HUES48 (cell line): Measurements from ENCODE around the gene FGF18.

Experiments used
- H3K27ac ChIP-seq: one replicate; pipeline ENCODE4 v1.7.0; 2013; ENCODE audit warnings: low read depth, low read length, inconsistent platforms
- H3K27me3 ChIP-seq: 2 replicates; pipeline ENCODE4 v1.6.1; 2013; ENCODE audit warnings: mild to moderate bottlenecking, low read length; ENCODE audit not compliant: control insufficient read depth, insufficient read depth
- H3K36me3 ChIP-seq: 2 replicates; pipeline ENCODE4 v1.6.1; 2013; ENCODE audit warnings: low read length; ENCODE audit not compliant: control insufficient read depth, insufficient read depth
- H3K4me1 ChIP-seq: 2 replicates; pipeline ENCODE4 v1.6.1; 2013; ENCODE audit warnings: mild to moderate bottlenecking, low read length; ENCODE audit not compliant: control insufficient read depth, insufficient read depth
- H3K4me3 ChIP-seq: 2 replicates; pipeline ENCODE4 v1.5.1; 2013; ENCODE audit warnings: mild to moderate bottlenecking, low read depth, low read length
- H3K9ac ChIP-seq: 2 replicates; pipeline ENCODE4 v1.6.1; 2013; ENCODE audit warnings: mild to moderate bottlenecking, low read depth, low read length, moderate library complexity
- H3K9me3 ChIP-seq: 2 replicates; pipeline ENCODE4 v1.6.1; 2013; ENCODE audit warnings: low read length; ENCODE audit not compliant: control insufficient read depth, insufficient read depth

Gene FGF18

GRCh38 chr5:171445644-171446516, 26.4 kb downstream of the FGF18 start:
- no peaks in the 10 kb centered on the region for H3K36me3 ChIP-seq
- H3K27me3 ChIP-seq, result peaks cover 7% of the 10 kb centered on the region; the same call in 1 of the 2 replicates
- H3K4me3 ChIP-seq, result no peak overlapping the region
- H3K27ac ChIP-seq, result no peak overlapping the region
- peaks cover 30% of the 10 kb centered on the region for H3K4me1 ChIP-seq
- no peaks in the 10 kb centered on the region for H3K9me3 ChIP-seq
- H3K9ac ChIP-seq, result no peak overlapping the region

GRCh38 chr5:171447226-171447625, 27.8 kb downstream of the FGF18 start:
- H3K9ac ChIP-seq, result no peak overlapping the region
- H3K36me3 ChIP-seq, result no peaks in the 10 kb centered on the region
- peaks cover 30% of the 10 kb centered on the region for H3K4me1 ChIP-seq
- no peak overlapping the region for H3K27ac ChIP-seq
- H3K4me3 ChIP-seq, result no peak overlapping the region
- H3K9me3 ChIP-seq, result no peaks in the 10 kb centered on the region
- H3K27me3 ChIP-seq, result peaks cover 7% of the 10 kb centered on the region; the same call in 1 of the 2 replicates

DNA sequence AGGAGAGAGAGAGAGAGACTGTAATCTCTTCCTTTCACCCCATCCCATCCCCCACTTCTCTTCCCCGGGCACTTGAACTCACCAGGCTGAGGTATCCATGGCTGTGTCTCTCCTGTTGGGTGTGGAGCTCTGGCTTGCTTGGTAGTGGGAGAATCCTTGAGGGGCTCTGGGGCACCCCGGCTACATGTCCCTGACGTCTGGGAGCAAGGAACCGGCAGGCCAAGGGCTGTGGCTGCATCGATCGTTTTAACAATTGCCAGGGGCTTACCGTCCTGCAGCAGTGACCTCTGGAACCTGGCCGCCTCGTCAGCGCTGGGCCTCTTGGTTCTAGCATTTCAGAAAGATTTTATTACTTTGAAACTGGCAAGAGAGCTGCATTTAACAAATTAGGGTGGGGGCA, 30.0 kb downstream of the FGF18 start:
- H3K36me3 ChIP-seq, result no peaks in the 10 kb centered on the region
- no peaks in the 10 kb centered on the region for H3K9me3 ChIP-seq
- no peak overlapping the region for H3K27ac ChIP-seq
- H3K4me1 ChIP-seq, result peaks cover 30% of the 10 kb centered on the region
- no peak overlapping the region for H3K4me3 ChIP-seq
- peaks cover 7% of the 10 kb centered on the region; the same call in 1 of the 2 replicates for H3K27me3 ChIP-seq
- H3K9ac ChIP-seq, result no peak overlapping the region

DNA sequence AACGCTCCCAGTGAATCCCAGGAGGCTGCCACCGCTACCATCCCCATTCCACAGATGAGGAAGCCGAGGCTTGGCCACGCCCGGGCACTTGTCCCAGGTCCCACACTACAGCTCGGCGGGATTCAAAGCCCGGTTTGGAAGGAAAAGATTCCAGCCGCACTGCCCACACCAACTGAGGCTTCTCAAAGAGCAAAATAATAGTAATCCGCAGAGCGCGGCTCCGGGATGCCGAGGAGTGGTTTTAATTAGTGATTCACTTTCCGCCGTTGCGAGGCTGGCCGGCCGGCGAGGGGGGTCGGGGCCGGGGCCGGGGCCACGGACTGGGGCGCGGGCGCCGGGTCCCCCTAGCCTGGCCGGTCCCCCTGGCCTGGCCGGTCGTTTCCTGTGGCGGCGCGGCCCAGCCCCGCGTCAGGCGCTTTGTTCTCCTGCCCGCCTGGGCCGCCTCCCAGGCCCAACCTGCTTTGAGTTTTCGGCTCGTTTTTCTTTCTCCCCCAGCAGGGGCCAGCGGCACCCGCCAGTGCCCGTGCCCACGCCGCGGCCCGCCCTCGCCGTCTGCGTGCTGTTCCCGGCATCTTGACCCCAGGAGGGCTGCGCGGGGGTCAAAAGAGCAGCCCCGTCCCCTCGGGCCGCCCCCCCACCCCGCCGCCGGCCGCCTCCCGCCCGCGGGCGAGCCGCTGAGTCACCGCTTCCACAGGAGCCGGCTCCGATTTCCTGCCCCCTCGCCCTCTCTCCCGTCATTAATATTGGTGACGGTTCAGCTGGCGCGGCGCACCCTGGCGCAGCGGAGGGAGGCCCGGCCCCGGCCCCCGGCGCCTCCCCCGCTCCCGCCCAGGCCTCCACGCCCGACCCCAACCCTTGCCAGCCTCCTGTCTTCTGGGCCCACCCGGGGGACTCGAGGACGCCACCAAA, 31.2 kb downstream of the FGF18 start:
- Histone ChIP-seq H3K27ac (peak overlapping the region; percentile 58), H3K36me3 (no peaks in the 10 kb centered on the region), H3K27me3 (peaks cover 7% of the 10 kb centered on the region; the same call in 1 of the 2 replicates), H3K4me3 (peak overlapping the region; percentile 42; the same call in 1 of the 2 replicates), H3K9ac (peak overlapping the region; percentile 61), H3K4me1 (peaks cover 30% of the 10 kb centered on the region), H3K9me3 (no peaks in the 10 kb centered on the region)

- H3K4me1 ChIP-seq, result peaks cover 30% of the 10 kb centered on the region
- no peaks in the 10 kb centered on the region for H3K36me3 ChIP-seq
- H3K4me3 ChIP-seq, result no peak overlapping the region
- no peak overlapping the region for H3K9ac ChIP-seq
- peaks cover 7% of the 10 kb centered on the region; the same call in 1 of the 2 replicates for H3K27me3 ChIP-seq
- H3K27ac ChIP-seq, result no peak overlapping the region
- H3K9me3 ChIP-seq, result no peaks in the 10 kb centered on the region
Measured at GRCh38 chr5:171451421-171451820, 32.0 kb downstream of the FGF18 start.

DNA sequence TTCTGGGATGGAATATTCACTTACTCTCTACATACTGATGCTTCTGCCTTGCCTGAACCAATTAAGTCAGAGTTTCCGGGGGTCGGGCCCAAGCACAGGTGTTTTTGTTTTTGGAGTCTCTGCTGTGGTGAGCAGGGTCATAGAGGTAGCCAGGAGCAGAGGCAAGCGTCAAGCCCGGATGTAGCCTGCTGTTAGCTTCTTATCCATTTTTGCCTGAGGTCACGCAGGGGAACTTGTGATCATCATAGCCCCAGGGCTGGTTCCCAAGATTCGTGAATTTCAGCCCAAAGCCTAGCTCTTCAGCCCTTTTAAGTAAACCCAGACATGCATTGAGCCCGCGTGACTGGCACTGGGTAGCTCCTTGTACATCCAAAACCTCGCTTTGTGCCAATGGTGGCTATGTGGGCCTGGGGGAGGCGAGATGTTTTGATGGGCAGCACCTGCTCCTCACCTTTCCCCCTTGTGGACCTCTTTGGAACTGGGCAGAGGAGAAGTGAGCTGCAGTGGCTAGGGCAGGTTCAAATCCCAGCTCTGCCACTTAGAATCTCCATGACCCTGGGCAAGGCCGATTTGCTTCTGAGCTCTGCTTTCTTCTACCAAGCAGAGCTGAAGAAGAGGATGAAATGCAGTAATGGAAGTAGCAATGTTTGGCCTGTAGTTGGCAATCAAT, 33.7 kb downstream of the FGF18 start:
- Histone ChIP-seq H3K4me1 (peaks cover 20% of the 10 kb centered on the region), H3K27ac (no peak overlapping the region), H3K9ac (no peak overlapping the region), H3K36me3 (no peaks in the 10 kb centered on the region), H3K27me3 (peaks cover 7% of the 10 kb centered on the region; the same call in 1 of the 2 replicates), H3K9me3 (no peaks in the 10 kb centered on the region), H3K4me3 (no peak overlapping the region)

DNA sequence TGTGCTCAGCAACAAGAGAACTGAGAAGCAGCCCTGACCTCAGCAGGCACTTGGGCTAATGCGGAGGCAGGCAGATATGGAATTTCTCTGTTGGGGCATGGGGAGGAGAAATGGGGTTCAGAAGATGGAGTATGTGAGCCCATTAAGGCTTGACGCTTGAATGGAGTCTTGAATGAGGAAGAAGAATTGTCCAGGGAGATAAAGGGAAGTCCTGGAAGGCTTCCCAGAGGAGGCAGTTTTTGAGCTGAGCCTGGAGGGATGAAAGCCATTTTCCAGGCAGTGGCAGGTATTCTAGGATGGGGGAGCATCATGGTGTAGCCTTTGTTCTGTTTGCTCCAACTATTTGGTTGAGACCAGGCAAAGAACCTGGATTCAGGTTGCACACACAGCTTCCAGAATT, 34.5 kb downstream of the FGF18 start:
- H3K27ac ChIP-seq, result no peak overlapping the region
- peaks cover 7% of the 10 kb centered on the region; the same call in 1 of the 2 replicates for H3K27me3 ChIP-seq
- H3K4me1 ChIP-seq, result peaks cover 12% of the 10 kb centered on the region
- H3K4me3 ChIP-seq, result no peak overlapping the region
- no peak overlapping the region for H3K9ac ChIP-seq
- H3K9me3 ChIP-seq, result no peaks in the 10 kb centered on the region
- H3K36me3 ChIP-seq, result no peaks in the 10 kb centered on the region

- Histone ChIP-seq H3K27ac (no peak overlapping the region), H3K4me3 (no peak overlapping the region), H3K4me1 (peaks cover 7% of the 10 kb centered on the region), H3K9me3 (no peaks in the 10 kb centered on the region), H3K36me3 (no peaks in the 10 kb centered on the region), H3K9ac (no peak overlapping the region), H3K27me3 (peaks cover 7% of the 10 kb centered on the region; the same call in 1 of the 2 replicates)
Measured at GRCh38 chr5:171454549-171454948, 35.1 kb downstream of the FGF18 start.

DNA sequence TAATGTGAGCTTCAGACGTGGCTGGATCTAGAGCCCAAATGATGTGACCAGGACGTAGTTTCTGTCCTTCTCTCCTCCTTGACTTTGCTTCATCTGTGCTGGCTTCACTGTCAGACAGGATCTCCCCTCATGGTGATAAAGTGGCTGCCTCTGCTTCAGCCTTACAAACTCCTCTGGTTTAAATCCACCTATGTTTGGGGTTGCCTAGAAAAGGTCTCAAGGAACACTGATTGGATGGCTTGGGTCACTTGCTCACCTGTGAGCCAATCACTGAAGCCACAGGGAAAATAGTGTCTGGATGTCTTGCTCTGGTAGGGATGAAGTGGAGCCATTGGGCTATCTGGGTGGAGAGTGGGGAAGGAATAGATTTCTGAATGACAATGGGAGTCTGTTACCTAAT, 36.1 kb downstream of the FGF18 start:
- no peaks in the 10 kb centered on the region for H3K36me3 ChIP-seq

DNA sequence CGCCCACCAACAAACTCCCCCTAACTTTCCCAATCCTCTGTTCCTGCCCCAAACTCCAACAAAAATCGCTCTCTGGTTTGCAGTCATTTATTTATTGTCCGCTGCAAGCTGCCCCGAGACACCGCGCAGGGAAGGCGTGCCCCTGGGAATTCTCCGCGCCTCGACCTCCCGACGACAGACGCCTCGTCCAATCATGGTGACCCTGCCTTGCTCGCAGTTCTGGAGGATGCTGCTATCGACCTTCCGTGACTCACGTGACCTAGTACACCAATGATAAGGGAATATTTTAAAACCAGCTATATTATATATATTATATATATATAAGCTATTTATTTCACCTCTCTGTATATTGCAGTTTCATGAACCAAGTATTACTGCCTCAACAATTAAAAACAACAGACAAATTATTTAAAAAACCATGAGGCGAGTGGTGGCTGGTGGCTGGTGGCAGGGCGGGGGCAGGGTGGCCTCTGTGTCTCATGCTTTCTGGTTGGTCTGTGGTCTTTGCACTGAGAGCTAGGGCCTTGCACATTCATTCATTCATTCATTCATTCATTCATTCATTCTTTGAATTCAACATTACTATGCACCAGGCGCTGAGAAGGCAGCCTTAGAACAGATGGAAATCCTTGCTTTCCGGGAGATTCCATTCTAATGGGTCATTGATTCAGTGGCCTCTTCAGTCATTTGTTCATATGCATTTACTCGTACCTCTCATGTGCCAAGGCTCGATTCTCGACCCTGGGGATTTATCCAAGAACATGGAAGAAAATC, 37.9 kb downstream of the FGF18 start:
- no peaks in the 10 kb centered on the region for H3K36me3 ChIP-seq
- H3K27me3 ChIP-seq, result no peaks in the 10 kb centered on the region
- H3K4me3 ChIP-seq, result no peak overlapping the region
- no peak overlapping the region for H3K9ac ChIP-seq
- H3K9me3 ChIP-seq, result no peaks in the 10 kb centered on the region
- no peak overlapping the region for H3K27ac ChIP-seq
- H3K4me1 ChIP-seq, result no peaks in the 10 kb centered on the region

More for the DNA sequence above, 36.1 kb downstream of the FGF18 start:
- H3K4me3 ChIP-seq, result no peak overlapping the region
- H3K27ac ChIP-seq, result no peak overlapping the region
- H3K9me3 ChIP-seq, result no peaks in the 10 kb centered on the region
- no peaks in the 10 kb centered on the region for H3K27me3 ChIP-seq
- no peaks in the 10 kb centered on the region for H3K4me1 ChIP-seq
- no peak overlapping the region for H3K9ac ChIP-seq
